HepG2 (cell line): ENCODE results near the gene PAPSS1. TPM values are rescaled to one million over a fixed set of nuclear protein-coding genes. Genes with fewer than 3 reads are reported as not detected.

Experiments
- ADNP ChIP-seq: sonication (generic); formaldehyde crosslinking; IDR thresholded peaks from 2 replicates; pipeline ENCODE4 v1.4.0; 2020; ENCODE audit warnings: missing genetic modification reagents
- AGO1 ChIP-seq: fragments of 200-400 bp; formaldehyde crosslinking; IDR thresholded peaks from 2 replicates; pipeline ENCODE4 v1.6.1; 2017; ENCODE audit warnings: mild to moderate bottlenecking, low read depth, low read length, moderate library complexity; ENCODE audit not compliant: poor library complexity, severe bottlenecking
- AHDC1 ChIP-seq: sonication (generic); formaldehyde crosslinking; IDR thresholded peaks from 2 replicates; pipeline ENCODE4 v1.5.1; 2020; ENCODE audit warnings: mild to moderate bottlenecking, missing genetic modification reagents, borderline replicate concordance
- ARNT2 ChIP-seq: sonication (generic); formaldehyde crosslinking; IDR thresholded peaks from 2 replicates; pipeline ENCODE4 v1.8.0; 2022; ENCODE audit warnings: mild to moderate bottlenecking, low read depth, missing genetic modification reagents, moderate library complexity
- GABPB1 ChIP-seq: IDR thresholded peaks from 2 replicates; pipeline ENCODE4 v1.6.1; 2016; ENCODE audit warnings: mild to moderate bottlenecking, missing genetic modification reagents, moderate library complexity, missing compliant biosample characterization
- HDAC6 ChIP-seq: fragments of 200-600 bp; sonication (generic); IDR thresholded peaks from 2 replicates; pipeline ENCODE4 v1.7.0; 2017; ENCODE audit warnings: mild to moderate bottlenecking, antibody characterized with exemption, low read length, low read depth
- HOXA3 ChIP-seq: sonication (generic); formaldehyde crosslinking; IDR thresholded peaks from 2 replicates; pipeline ENCODE4 v1.5.0; 2020; ENCODE audit warnings: missing genetic modification reagents
- KAT2B ChIP-seq: fragments of 150-350 bp; IDR thresholded peaks from 2 replicates; pipeline ENCODE4 v1.6.1; 2014; ENCODE audit warnings: low read depth, low read length, borderline replicate concordance
- MAX ChIP-seq: IDR thresholded peaks from 2 replicates; pipeline ENCODE4 v1.6.1; 2012; ENCODE audit warnings: inconsistent platforms
- MEF2D ChIP-seq: sonication (generic); formaldehyde crosslinking; IDR thresholded peaks from 2 replicates; pipeline ENCODE4 v1.5.1; 2020; ENCODE audit warnings: mild to moderate bottlenecking, missing genetic modification reagents
- PITX1 ChIP-seq: sonication (generic); formaldehyde crosslinking; IDR thresholded peaks from 2 replicates; pipeline ENCODE4 v1.5.1; 2020; ENCODE audit warnings: mild to moderate bottlenecking, missing genetic modification reagents
- POGK ChIP-seq: sonication (generic); formaldehyde crosslinking; conservative IDR thresholded peaks from 2 replicates; pipeline ENCODE4 v1.8.0; 2022; ENCODE audit warnings: mild to moderate bottlenecking, moderate library complexity, missing genetic modification reagents
- SIN3B ChIP-seq: fragments of 150-350 bp; IDR thresholded peaks from 2 replicates; pipeline ENCODE4 v1.6.1; 2014; ENCODE audit warnings: low read length
- YY1 ChIP-seq: IDR thresholded peaks from 2 replicates; pipeline ENCODE4 v1.6.1; 2011; ENCODE audit warnings: low read length, low read depth, moderate library complexity, mild to moderate bottlenecking; ENCODE audit not compliant: insufficient read depth, insufficient replicate concordance
- ZNF180 ChIP-seq: sonication (generic); formaldehyde crosslinking; IDR thresholded peaks from 2 replicates; pipeline ENCODE4 v1.4.0; 2020; ENCODE audit warnings: low read depth, missing genetic modification reagents, borderline replicate concordance
- ZNF292 ChIP-seq: sonication (generic); formaldehyde crosslinking; IDR thresholded peaks from 2 replicates; pipeline ENCODE4 v1.8.1; 2022; ENCODE audit warnings: mild to moderate bottlenecking, low read depth, missing genetic modification reagents, borderline replicate concordance
- ZNF414 ChIP-seq: sonication (generic); formaldehyde crosslinking; IDR thresholded peaks from 2 replicates; pipeline ENCODE4 v1.5.0; 2020; ENCODE audit warnings: missing genetic modification reagents
- ZNF644 ChIP-seq: IDR thresholded peaks from 2 replicates; pipeline ENCODE4 v1.6.1; 2016; ENCODE audit warnings: low read depth
- ZNF704 ChIP-seq: sonication (generic); formaldehyde crosslinking; IDR thresholded peaks from 2 replicates; pipeline ENCODE4 v1.8.1; 2023; ENCODE audit warnings: mild to moderate bottlenecking, inconsistent platforms, moderate library complexity, missing genetic modification reagents, borderline replicate concordance
- ZNF747 ChIP-seq: sonication (generic); formaldehyde crosslinking; IDR thresholded peaks from 2 replicates; pipeline ENCODE4 v1.8.1; 2023; ENCODE audit warnings: missing genetic modification reagents, mild to moderate bottlenecking, borderline replicate concordance
- polyA plus RNA-seq, 8 experiments: library from polyadenylated mRNA; depleted of rRNA in 3 of 8; stranded (reverse) in 7 of 8; unstranded in 1 of 8; fragments of >200 nt; fragmentation: Illumina TruSeq in 4 of 8; extraction: Trizol in 4 of 8; gene quantifications; 2 replicates each; pipeline versions ENCODE4 v1.2.1 to v1.2.3, GENCODE V29; 2011 to 2016; ENCODE audit warnings: low read depth in 4 of 8, missing spikeins in 1 of 8, mixed read lengths in 1 of 8; ENCODE audit not compliant: insufficient read depth in 1 of 8
- total RNA-seq, 5 experiments: library from RNA; depleted of rRNA; stranded (reverse); fragments of >200 nt; fragmentation: Illumina TruSeq; extraction: Trizol; gene quantifications; 2 replicates each; pipeline ENCODE4 v1.2.3, GENCODE V29; 2016; ENCODE audit warnings: low read depth in 1 of 5

PAPSS1 gene
- total and polyA plus RNA-seq, 2 of the 13 experiments (the other 11 are each of a cell fraction or from before 2014, with no cell fraction given): 105 to 126 TPM

- TF ChIP-seq AHDC1 (CRISPR knock-in tag) (no peak), POGK (CRISPR knock-in tag) (no peak), ZNF180 (no peak), ZNF747 (CRISPR knock-in tag) (0 out of 2 replicates have a peak, but pooled peaks have one; percentile 21), MEF2D (peak; percentile 35; the same call in 1 of the 2 replicates), ZNF704 (CRISPR knock-in tag) (no peak; the same call in 1 of the 2 replicates), ZNF644 (no peak), GABPB1 (CRISPR knock-in tag) (no peak), SIN3B (no peak), ZNF414 (0 out of 2 replicates have a peak, but pooled peaks have one; percentile 1), HDAC6 (no peak), AGO1 (no peak), ADNP (no peak), HOXA3 (no peak), MAX (no peak), KAT2B (no peak), ARNT2 (CRISPR knock-in tag) (no peak), PITX1 (0 out of 2 replicates have a peak, but pooled peaks have one; percentile 11), YY1 (no peak), ZNF292 (peak; percentile 79; the same call in 1 of the 2 replicates)
These were observed 670 bp downstream of the PAPSS1 start (continued) for GRCh38 chr4:107719207-107719921.
